ENCODE measurements around the gene NOM1. TPM values are rescaled to one million over a fixed set of nuclear protein-coding genes. Genes with fewer than 3 reads are reported as not detected.
"Not testable (repeated sequence)": the region's sequence is repeated elsewhere in the genome, so short reads cannot be mapped to it uniquely, and the experiment has no call there.

The NOM1 gene
- polyA plus RNA-seq (2013, experiment 1 of 4), result 21.4 TPM
- polyA plus RNA-seq (2013, experiment 2 of 4), result 23.1 TPM
- 14.2 TPM for polyA plus RNA-seq (2013, experiment 3 of 4)
- polyA plus RNA-seq (2013, experiment 4 of 4), result 15.9 TPM

- 0 to 1% methylated on average over 115 of the region's 115 CpGs for WGBS, 2 experiments
- Histone ChIP-seq H3K4me1 (ENCODE audit: control insufficient read depth, insufficient read depth, low read length) (peaks cover 7% of the 10 kb centered on the region), H3K36me3 (ENCODE audit: control insufficient read depth, insufficient read depth, low read length) (peaks cover 20% of the 10 kb centered on the region), H3K9me3 (ENCODE audit: control insufficient read depth, low read length) (no peaks in the 10 kb centered on the region), H3K27me3 (ENCODE audit: control insufficient read depth, insufficient read depth, low read length, poor library complexity, severe bottlenecking) (no peaks in the 10 kb centered on the region), H3K4me3 (ENCODE audit: insufficient read depth, low read depth, low read length) (peak within 1 kb of the TSS; percentile 96), H3K27ac (ENCODE audit: insufficient read depth, low read depth, low read length, poor library complexity, severe bottlenecking) (peak within 1 kb of the TSS; percentile 23)
These were observed at the start of gene NOM1 for GRCh38 chr7:156949541-156950380. Gene NOM1, plus strand, starts transcription at chr7:156949712. Its CDS starts 26 bp downstream, at chr7:156949738.

- H3K36me3 ChIP-seq (ENCODE audit: control insufficient read depth, insufficient read depth, low read length); H3K27ac ChIP-seq (ENCODE audit: insufficient read depth, low read depth, low read length, poor library complexity, severe bottlenecking); H3K9me3 ChIP-seq (ENCODE audit: control insufficient read depth, low read length); H3K4me3 ChIP-seq (ENCODE audit: insufficient read depth, low read depth, low read length); H3K4me1 ChIP-seq (ENCODE audit: control insufficient read depth, insufficient read depth, low read length); H3K27me3 ChIP-seq (ENCODE audit: control insufficient read depth, insufficient read depth, low read length, poor library complexity, severe bottlenecking): not testable (repeated sequence)
- 82 to 83% methylated on average over 9 of the region's 9 CpGs for WGBS, 2 experiments
These were observed 49.4 kb upstream of the NOM1 start for GRCh38 chr7:156900093-156900492.

- Histone ChIP-seq H3K9me3 (ENCODE audit: control insufficient read depth, low read length) (no peaks in the 10 kb centered on the region), H3K27ac (ENCODE audit: insufficient read depth, low read depth, low read length, poor library complexity, severe bottlenecking) (no peak overlapping the region), H3K4me1 (ENCODE audit: control insufficient read depth, insufficient read depth, low read length) (no peaks in the 10 kb centered on the region), H3K27me3 (ENCODE audit: control insufficient read depth, insufficient read depth, low read length, poor library complexity, severe bottlenecking) (no peaks in the 10 kb centered on the region), H3K36me3 (ENCODE audit: control insufficient read depth, insufficient read depth, low read length) (no peaks in the 10 kb centered on the region), H3K4me3 (ENCODE audit: insufficient read depth, low read depth, low read length) (no peak overlapping the region)
- 84% methylated on average over 10 of the region's 10 CpGs for WGBS, 2 experiments
These were observed 46.1 kb upstream of the NOM1 start for GRCh38 chr7:156903232-156903909.

- Histone ChIP-seq H3K9me3 (ENCODE audit: control insufficient read depth, low read length) (no peaks in the 10 kb centered on the region), H3K4me1 (ENCODE audit: control insufficient read depth, insufficient read depth, low read length) (no peaks in the 10 kb centered on the region), H3K27ac (ENCODE audit: insufficient read depth, low read depth, low read length, poor library complexity, severe bottlenecking) (no peak overlapping the region), H3K36me3 (ENCODE audit: control insufficient read depth, insufficient read depth, low read length) (no peaks in the 10 kb centered on the region), H3K27me3 (ENCODE audit: control insufficient read depth, insufficient read depth, low read length, poor library complexity, severe bottlenecking) (no peaks in the 10 kb centered on the region), H3K4me3 (ENCODE audit: insufficient read depth, low read depth, low read length) (no peak overlapping the region)
- 86 to 91% methylated on average over 3 of the region's 4 CpGs for WGBS, 2 experiments
These were observed 43.3 kb upstream of the NOM1 start for GRCh38 chr7:156906200-156906649.

GRCh38 chr7:156907656-156908055 lies 41.9 kb upstream of the NOM1 start:
- H3K27me3 ChIP-seq (ENCODE audit: control insufficient read depth, insufficient read depth, low read length, poor library complexity, severe bottlenecking), result no peaks in the 10 kb centered on the region
- no peaks in the 10 kb centered on the region for H3K9me3 ChIP-seq (ENCODE audit: control insufficient read depth, low read length)
- H3K4me1 ChIP-seq (ENCODE audit: control insufficient read depth, insufficient read depth, low read length), result no peaks in the 10 kb centered on the region
- WGBS, 2 experiments, result 80 to 83% methylated on average over 3 of the region's 4 CpGs
- H3K36me3 ChIP-seq (ENCODE audit: control insufficient read depth, insufficient read depth, low read length), result no peaks in the 10 kb centered on the region
- H3K4me3 ChIP-seq (ENCODE audit: insufficient read depth, low read depth, low read length), result no peak overlapping the region
- H3K27ac ChIP-seq (ENCODE audit: insufficient read depth, low read depth, low read length, poor library complexity, severe bottlenecking), result no peak overlapping the region

GRCh38 chr7:156909574-156910252 lies 39.8 kb upstream of the NOM1 start:
- not testable (repeated sequence) for H3K27ac ChIP-seq (ENCODE audit: insufficient read depth, low read depth, low read length, poor library complexity, severe bottlenecking); H3K4me1 ChIP-seq (ENCODE audit: control insufficient read depth, insufficient read depth, low read length)
- WGBS, 2 experiments, result 60 to 100% methylated on average over 1 to 2 of the region's 3 CpGs

GRCh38 chr7:156918635-156919034 lies 30.9 kb upstream of the NOM1 start:
- H3K9me3 ChIP-seq (ENCODE audit: control insufficient read depth, low read length), result no peaks in the 10 kb centered on the region
- 81 to 100% methylated on average over 1 of the region's 1 CpG for WGBS, 2 experiments
- no peak overlapping the region for H3K27ac ChIP-seq (ENCODE audit: insufficient read depth, low read depth, low read length, poor library complexity, severe bottlenecking)

More at GRCh38 chr7:156909574-156910252, 39.8 kb upstream of the NOM1 start:
- H3K4me3 ChIP-seq (ENCODE audit: insufficient read depth, low read depth, low read length); H3K36me3 ChIP-seq (ENCODE audit: control insufficient read depth, insufficient read depth, low read length); H3K9me3 ChIP-seq (ENCODE audit: control insufficient read depth, low read length); H3K27me3 ChIP-seq (ENCODE audit: control insufficient read depth, insufficient read depth, low read length, poor library complexity, severe bottlenecking): not testable (repeated sequence)

GRCh38 chr7:156919132-156919713 lies 30.3 kb upstream of the NOM1 start:
- Histone ChIP-seq H3K36me3 (ENCODE audit: control insufficient read depth, insufficient read depth, low read length) (no peaks in the 10 kb centered on the region), H3K4me3 (ENCODE audit: insufficient read depth, low read depth, low read length) (no peak overlapping the region), H3K27me3 (ENCODE audit: control insufficient read depth, insufficient read depth, low read length, poor library complexity, severe bottlenecking) (no peaks in the 10 kb centered on the region), H3K27ac (ENCODE audit: insufficient read depth, low read depth, low read length, poor library complexity, severe bottlenecking) (no peak overlapping the region), H3K4me1 (ENCODE audit: control insufficient read depth, insufficient read depth, low read length) (no peaks in the 10 kb centered on the region), H3K9me3 (ENCODE audit: control insufficient read depth, low read length) (no peaks in the 10 kb centered on the region)
- WGBS, 2 experiments, result 93% methylated on average over 19 of the region's 19 CpGs

More at GRCh38 chr7:156918635-156919034, 30.9 kb upstream of the NOM1 start:
- Histone ChIP-seq H3K4me1 (ENCODE audit: control insufficient read depth, insufficient read depth, low read length) (no peaks in the 10 kb centered on the region), H3K36me3 (ENCODE audit: control insufficient read depth, insufficient read depth, low read length) (no peaks in the 10 kb centered on the region), H3K4me3 (ENCODE audit: insufficient read depth, low read depth, low read length) (no peak overlapping the region), H3K27me3 (ENCODE audit: control insufficient read depth, insufficient read depth, low read length, poor library complexity, severe bottlenecking) (no peaks in the 10 kb centered on the region)

- no peak overlapping the region for H3K4me3 ChIP-seq (ENCODE audit: insufficient read depth, low read depth, low read length)
- H3K4me1 ChIP-seq (ENCODE audit: control insufficient read depth, insufficient read depth, low read length), result no peaks in the 10 kb centered on the region
- no peaks in the 10 kb centered on the region for H3K36me3 ChIP-seq (ENCODE audit: control insufficient read depth, insufficient read depth, low read length)
- 77 to 81% methylated on average over 5 of the region's 5 CpGs for WGBS, 2 experiments
- H3K9me3 ChIP-seq (ENCODE audit: control insufficient read depth, low read length), result no peaks in the 10 kb centered on the region
- no peak overlapping the region for H3K27ac ChIP-seq (ENCODE audit: insufficient read depth, low read depth, low read length, poor library complexity, severe bottlenecking)
- H3K27me3 ChIP-seq (ENCODE audit: control insufficient read depth, insufficient read depth, low read length, poor library complexity, severe bottlenecking), result no peaks in the 10 kb centered on the region
These were observed 29.4 kb upstream of the NOM1 start for GRCh38 chr7:156920076-156920475.

Data from ectodermal cell (in vitro differentiated cells).